HUES64 (cell line): ENCODE results near the gene SLC10A7.

Experiments used
- H3K27ac ChIP-seq: 2 replicates; pipeline ENCODE4 v1.7.0; 2013; ENCODE audit warnings: low read depth, low read length, inconsistent platforms
- H3K27me3 ChIP-seq: 2 replicates; pipeline ENCODE4 v1.6.1; 2013; ENCODE audit warnings: mild to moderate bottlenecking, low read length; ENCODE audit not compliant: insufficient read depth
- H3K36me3 ChIP-seq: 2 replicates; pipeline ENCODE4 v1.6.1; 2013; ENCODE audit warnings: mild to moderate bottlenecking, low read length; ENCODE audit not compliant: insufficient read depth
- H3K4me1 ChIP-seq: 2 replicates; pipeline ENCODE4 v1.6.1; 2013; ENCODE audit warnings: mild to moderate bottlenecking, low read length, moderate library complexity; ENCODE audit not compliant: insufficient read depth
- H3K4me3 ChIP-seq: 2 replicates; pipeline ENCODE4 v1.5.1; 2013; ENCODE audit warnings: mild to moderate bottlenecking, low read length, moderate library complexity
- H3K9ac ChIP-seq: 2 replicates; pipeline ENCODE4 v1.6.1; 2013; ENCODE audit warnings: mild to moderate bottlenecking, low read depth, low read length
- H3K9me3 ChIP-seq: 2 replicates; pipeline ENCODE4 v1.6.1; 2013; ENCODE audit warnings: low read depth, low read length; ENCODE audit not compliant: insufficient read depth
- WGBS: fragments of 150-250, 120-280 bp; methylation state at CpG from one replicate; pipeline ENCODE4 v1.1.7; 2013; ENCODE audit warnings: missing lambda C conversion rate; 5-methylcytosine and 5-hydroxymethylcytosine counted together

SLC10A7 gene

GRCh38 chr4:146236216-146236615 is 285.5 kb downstream of the SLC10A7 start:
- H3K4me1 ChIP-seq: peaks cover 5% of the 10 kb centered on the region; the same call in 1 of the 2 replicates
- no peak overlapping the region for H3K27ac ChIP-seq
- no peaks in the 10 kb centered on the region for H3K27me3 ChIP-seq
- peaks cover 2% of the 10 kb centered on the region; the same call in 1 of the 2 replicates for H3K9me3 ChIP-seq
- no peak overlapping the region for H3K4me3 ChIP-seq
- WGBS: 100% methylated on average over 5 of the region's 5 CpGs
- no peaks in the 10 kb centered on the region for H3K36me3 ChIP-seq
- no peak overlapping the region for H3K9ac ChIP-seq

- H3K9ac ChIP-seq: no peak overlapping the region
- H3K27ac ChIP-seq: no peak overlapping the region
- peaks cover 2% of the 10 kb centered on the region; the same call in 1 of the 2 replicates for H3K9me3 ChIP-seq
- H3K36me3 ChIP-seq: no peaks in the 10 kb centered on the region
- WGBS: 94% methylated on average over 8 of the region's 8 CpGs
- H3K27me3 ChIP-seq: no peaks in the 10 kb centered on the region
- H3K4me1 ChIP-seq: peaks cover 5% of the 10 kb centered on the region; the same call in 1 of the 2 replicates
- no peak overlapping the region for H3K4me3 ChIP-seq
These were observed 286.0 kb downstream of the SLC10A7 start for GRCh38 chr4:146235654-146236177.

- Histone ChIP-seq H3K27me3 (no peaks in the 10 kb centered on the region), H3K4me3 (no peak overlapping the region), H3K36me3 (no peaks in the 10 kb centered on the region), H3K9ac (no peak overlapping the region), H3K9me3 (peaks cover 2% of the 10 kb centered on the region; the same call in 1 of the 2 replicates), H3K4me1 (peaks cover under 1% of the 10 kb centered on the region; the same call in 1 of the 2 replicates), H3K27ac (no peak overlapping the region)
- WGBS: 95% methylated on average over 1 of the region's 1 CpG
These were observed 289.5 kb downstream of the SLC10A7 start for GRCh38 chr4:146232131-146232722.

- H3K9ac ChIP-seq: no peak overlapping the region
- no peaks in the 10 kb centered on the region; the same call in 1 of the 2 replicates for H3K4me1 ChIP-seq
- H3K9me3 ChIP-seq: peaks cover 2% of the 10 kb centered on the region; the same call in 1 of the 2 replicates
- no peak overlapping the region for H3K4me3 ChIP-seq
- no peaks in the 10 kb centered on the region for H3K36me3 ChIP-seq
- no peaks in the 10 kb centered on the region for H3K27me3 ChIP-seq
- H3K27ac ChIP-seq: no peak overlapping the region
These were observed 292.3 kb downstream of the SLC10A7 start for GRCh38 chr4:146229406-146229805.

GRCh38 chr4:146224326-146224966 is 297.3 kb downstream of the SLC10A7 start:
- no peak overlapping the region for H3K4me3 ChIP-seq
- WGBS: 90% methylated on average over 8 of the region's 8 CpGs
- H3K27me3 ChIP-seq: no peaks in the 10 kb centered on the region
- no peak overlapping the region for H3K27ac ChIP-seq
- H3K9ac ChIP-seq: no peak overlapping the region
- H3K36me3 ChIP-seq: no peaks in the 10 kb centered on the region
- H3K4me1 ChIP-seq: no peaks in the 10 kb centered on the region; the same call in 1 of the 2 replicates
- H3K9me3 ChIP-seq: no peaks in the 10 kb centered on the region

GRCh38 chr4:146222313-146222712 is 299.4 kb downstream of the SLC10A7 start:
- Histone ChIP-seq H3K4me1 (no peaks in the 10 kb centered on the region; the same call in 1 of the 2 replicates), H3K4me3 (no peak overlapping the region), H3K9ac (no peak overlapping the region), H3K27ac (no peak overlapping the region), H3K36me3 (no peaks in the 10 kb centered on the region), H3K27me3 (no peaks in the 10 kb centered on the region), H3K9me3 (no peaks in the 10 kb centered on the region)
- WGBS: 74% methylated on average over 8 of the region's 8 CpGs

GRCh38 chr4:146214238-146214637 is 307.5 kb downstream of the SLC10A7 start, which contains the start of gene REELD1:
Gene REELD1, plus strand, starts transcription at chr4:146214538. Its CDS starts 2,415 bp downstream, at chr4:146216953.
- 95% methylated on average over 5 of the region's 5 CpGs for whole genome bisulfite sequencing
- H3K9ac ChIP-seq: no peak within 1 kb of the TSS
- no peaks in the 10 kb centered on the region for H3K36me3 ChIP-seq
- no peak within 1 kb of the TSS for H3K4me3 ChIP-seq
- no peaks in the 10 kb centered on the region for H3K4me1 ChIP-seq
- no peaks in the 10 kb centered on the region for H3K27me3 ChIP-seq
- no peaks in the 10 kb centered on the region for H3K9me3 ChIP-seq
- H3K27ac ChIP-seq: no peak within 1 kb of the TSS

- H3K27ac ChIP-seq: no peak overlapping the region
- no peak overlapping the region for H3K4me3 ChIP-seq
- no peak overlapping the region for H3K9ac ChIP-seq
- no peaks in the 10 kb centered on the region for H3K9me3 ChIP-seq
- H3K27me3 ChIP-seq: no peaks in the 10 kb centered on the region
- 93% methylated on average over 9 of the region's 9 CpGs for WGBS
- no peaks in the 10 kb centered on the region for H3K36me3 ChIP-seq
- no peaks in the 10 kb centered on the region for H3K4me1 ChIP-seq
These were observed 309.0 kb downstream of the SLC10A7 start for GRCh38 chr4:146212781-146213180.

- Histone ChIP-seq H3K27ac (no peak overlapping the region), H3K36me3 (no peaks in the 10 kb centered on the region), H3K9ac (no peak overlapping the region), H3K4me3 (no peak overlapping the region), H3K27me3 (no peaks in the 10 kb centered on the region), H3K4me1 (no peaks in the 10 kb centered on the region), H3K9me3 (no peaks in the 10 kb centered on the region)
- WGBS: 92% methylated on average over 6 of the region's 7 CpGs
These were observed 310.3 kb downstream of the SLC10A7 start for GRCh38 chr4:146211440-146211839.

- no peaks in the 10 kb centered on the region for H3K4me1 ChIP-seq
- whole genome bisulfite sequencing: 70% methylated on average over 2 of the region's 2 CpGs
- H3K36me3 ChIP-seq: no peaks in the 10 kb centered on the region
- no peak overlapping the region for H3K9ac ChIP-seq
- H3K27ac ChIP-seq: no peak overlapping the region
- H3K9me3 ChIP-seq: no peaks in the 10 kb centered on the region
- no peak overlapping the region for H3K4me3 ChIP-seq
- H3K27me3 ChIP-seq: no peaks in the 10 kb centered on the region
These were observed 310.9 kb downstream of the SLC10A7 start for GRCh38 chr4:146210890-146211289.

GRCh38 chr4:146207410-146207809 is 314.3 kb downstream of the SLC10A7 start:
- 90% methylated on average over 5 of the region's 5 CpGs for WGBS
- Histone ChIP-seq H3K4me1 (no peaks in the 10 kb centered on the region), H3K27ac (no peak overlapping the region), H3K9ac (no peak overlapping the region), H3K27me3 (no peaks in the 10 kb centered on the region), H3K36me3 (no peaks in the 10 kb centered on the region), H3K9me3 (no peaks in the 10 kb centered on the region), H3K4me3 (no peak overlapping the region)
